Measurements from ENCODE around the gene IGSF21.

The IGSF21 gene

GRCh38 chr1:18123467-18123992 is 15.9 kb downstream of the IGSF21 start:
- no peak for DNase-seq (ENCODE audit: low read depth in 2 of 2)
- no peak for TF ChIP-seq CTCF (IDR thresholded peaks at IDR 0.05; ENCODE audit: low read depth, low read length)
- no peak overlapping the region for H3K4me3 ChIP-seq (replicated peaks in 1 of 2; ENCODE audit: low read depth in 2 of 2, low read length in 2 of 2)

- TF ChIP-seq CTCF (IDR thresholded peaks at IDR 0.05; ENCODE audit: low read depth, low read length): no peak
- no peak overlapping the region for H3K4me3 ChIP-seq (replicated peaks in 1 of 2; ENCODE audit: low read depth in 2 of 2, low read length in 2 of 2)
- DNase-seq (ENCODE audit: low read depth in 2 of 2): no peak
These were observed 17.4 kb downstream of the IGSF21 start for GRCh38 chr1:18124977-18125376.

GRCh38 chr1:18126616-18127015 is 19.0 kb downstream of the IGSF21 start:
- DNase-seq (ENCODE audit: low read depth in 2 of 2): no peak
- no peak overlapping the region for H3K4me3 ChIP-seq (replicated peaks in 1 of 2; ENCODE audit: low read depth in 2 of 2, low read length in 2 of 2)
- TF ChIP-seq CTCF (IDR thresholded peaks at IDR 0.05; ENCODE audit: low read depth, low read length): no peak

- no peak for TF ChIP-seq CTCF (IDR thresholded peaks at IDR 0.05; ENCODE audit: low read depth, low read length)
- DNase-seq (ENCODE audit: low read depth in 2 of 2): no peak
- no peak overlapping the region for H3K4me3 ChIP-seq (replicated peaks in 1 of 2; ENCODE audit: low read depth in 2 of 2, low read length in 2 of 2)
These were observed 20.7 kb downstream of the IGSF21 start for GRCh38 chr1:18128298-18128697.

GRCh38 chr1:18130356-18130755 is 22.8 kb downstream of the IGSF21 start:
- DNase-seq (ENCODE audit: low read depth in 2 of 2): no peak
- no peak for TF ChIP-seq CTCF (IDR thresholded peaks at IDR 0.05; ENCODE audit: low read depth, low read length)
- H3K4me3 ChIP-seq (replicated peaks in 1 of 2; ENCODE audit: low read depth in 2 of 2, low read length in 2 of 2): no peak overlapping the region

- H3K4me3 ChIP-seq (replicated peaks in 1 of 2; ENCODE audit: low read depth in 2 of 2, low read length in 2 of 2): no peak overlapping the region
- no peak for DNase-seq (ENCODE audit: low read depth in 2 of 2)
- no peak for TF ChIP-seq CTCF (IDR thresholded peaks at IDR 0.05; ENCODE audit: low read depth, low read length)
These were observed 24.6 kb downstream of the IGSF21 start for GRCh38 chr1:18132022-18132710.

Data from cardiac fibroblast (primary cell).